Activated CD4-positive, alpha-beta T cell treated with anti-CD3 and anti-CD28 coated beads for 36 hours (primary cell): ENCODE measurements around the gene ATP8B4. TPM values are rescaled to one million over a fixed set of nuclear protein-coding genes. Genes with fewer than 3 reads are reported as not detected.
A peak's percentile ranks its signal among the peaks of the same experiment; 100 is the strongest.
"Not testable (repeated sequence)": the region's sequence is repeated elsewhere in the genome, so short reads cannot be mapped to it uniquely, and the experiment has no call there.

Experiments used
- ATAC-seq: fragments of 200-7000 bp; cut with Tn5 transposase; one replicate; pipeline ENCODE4 v1.10.0; 2021; ENCODE audit warnings: mild to moderate bottlenecking, moderate library complexity
- CTCF ChIA-PET: fragments of 350-600 bp; sonication (Branson Sonifier 250); formaldehyde crosslinking; loops from one replicate; lab custom pipeline; 2021; ENCODE audit warnings: antibody characterized with exemption; lab: Charles Lee
- POLR2A ChIA-PET: fragments of 350-600 bp; sonication (Branson Sonifier 250); formaldehyde crosslinking; loops from one replicate; lab custom pipeline; 2021; ENCODE audit warnings: antibody characterized with exemption, inconsistent platforms; lab: Charles Lee
- DNase-seq: peaks from one replicate; pipeline ENCODE4 v3.0.0-alpha.2; 2020
- H3K27ac Mint-ChIP-seq: one replicate; pipeline ENCODE4 v1.8.0; 2021; ENCODE audit warnings: mixed read lengths
- H3K27me3 Mint-ChIP-seq: one replicate; pipeline ENCODE4 v1.8.0; 2021; ENCODE audit warnings: mixed read lengths
- H3K36me3 Mint-ChIP-seq: one replicate; pipeline ENCODE4 v1.8.0; 2021; ENCODE audit warnings: low read depth, mixed read lengths
- H3K4me1 Mint-ChIP-seq: one replicate; pipeline ENCODE4 v1.8.0; 2021; ENCODE audit warnings: mixed read lengths
- H3K4me3 Mint-ChIP-seq: one replicate; pipeline ENCODE4 v1.8.0; 2021; ENCODE audit warnings: mild to moderate bottlenecking, moderate library complexity, mixed read lengths
- H3K9me3 Mint-ChIP-seq: one replicate; pipeline ENCODE4 v1.8.0; 2021; ENCODE audit warnings: low read depth, mixed read lengths
- intact Hi-C, 2 experiments: fragments of 100-400 bp; cut with DNase I in 1 of 2; cut with micrococcal nuclease in 1 of 2; formaldehyde crosslinking; loops; one replicate each; pipeline versions ENCODE4 v1.14.2 to v1.15.1; 2022 to 2024; cut with DNase I, micrococcal nuclease
- total RNA-seq, 2 experiments: library from RNA; stranded (reverse); gene quantifications; one replicate each; pipeline ENCODE4 v1.2.3, GENCODE V29; 2021

Gene ATP8B4
- total RNA-seq, 2 experiments from 2014 or later: 5.0 to 5.1 TPM

- no peak overlapping the region for H3K4me3 Mint-ChIP-seq
- ATAC-seq: no peak
Observed at GRCh38 chr15:49987198-49987785, 131.7 kb downstream of the ATP8B4 start.

GRCh38 chr15:49986326-49986725 lies 132.7 kb downstream of the ATP8B4 start:
- H3K27me3 Mint-ChIP-seq: no peaks in the 10 kb centered on the region
- ChIA-PET CTCF (no interaction called here), POLR2A (no interaction called here)
- no peaks in the 10 kb centered on the region for H3K36me3 Mint-ChIP-seq
- H3K9me3 Mint-ChIP-seq: no peaks in the 10 kb centered on the region
- intact Hi-C loops: no loop called here
- DNase-seq (no peak), ATAC-seq (no peak)
- H3K4me1 Mint-ChIP-seq: no peaks in the 10 kb centered on the region
- H3K4me3 Mint-ChIP-seq: no peak overlapping the region
- H3K27ac Mint-ChIP-seq: no peak overlapping the region

More at GRCh38 chr15:49987198-49987785, 131.7 kb downstream of the ATP8B4 start:
- no peaks in the 10 kb centered on the region for H3K9me3 Mint-ChIP-seq
- no peaks in the 10 kb centered on the region for H3K4me1 Mint-ChIP-seq
- no peaks in the 10 kb centered on the region for H3K27me3 Mint-ChIP-seq
- intact Hi-C loops: no loop called here
- no peaks in the 10 kb centered on the region for H3K36me3 Mint-ChIP-seq
- no peak for DNase-seq
- ChIA-PET POLR2A (no interaction called here), CTCF (interaction anchor here (0.6 kb wide), 1 partner anchor 17 kb away, joined by 5 read pairs; no protein-coding TSS in a partner anchor)
- H3K27ac Mint-ChIP-seq: no peak overlapping the region

DNA sequence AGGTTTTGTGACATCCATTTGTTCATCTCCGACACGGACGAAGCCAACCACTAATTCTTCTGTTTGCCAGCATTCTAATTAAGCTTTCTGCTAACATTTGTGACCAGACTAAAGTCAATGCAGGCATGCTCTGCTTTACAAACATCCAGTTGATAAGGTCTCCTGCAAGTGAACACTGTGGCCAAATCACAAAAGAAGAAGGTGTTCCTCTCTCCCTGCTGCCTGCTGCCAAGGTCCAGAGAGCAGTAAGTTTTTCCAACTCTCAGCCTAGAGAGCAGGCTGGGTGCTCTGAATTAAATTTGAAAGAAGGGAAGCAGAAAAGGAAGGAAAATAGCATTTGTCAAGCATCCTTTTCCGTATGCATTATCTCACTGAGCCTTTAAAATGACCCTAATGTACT lies 133.6 kb downstream of the ATP8B4 start:
- ATAC-seq (no peak), DNase-seq (no peak)
- H3K36me3 Mint-ChIP-seq: no peaks in the 10 kb centered on the region
- H3K27me3 Mint-ChIP-seq: no peaks in the 10 kb centered on the region
- H3K4me3 Mint-ChIP-seq: no peak overlapping the region
- H3K27ac Mint-ChIP-seq: no peak overlapping the region
- H3K9me3 Mint-ChIP-seq: no peaks in the 10 kb centered on the region
- no peaks in the 10 kb centered on the region for H3K4me1 Mint-ChIP-seq
- intact Hi-C loops: no loop called here
- POLR2A ChIA-PET: no interaction called here
- CTCF ChIA-PET: no interaction called here

GRCh38 chr15:49984436-49984835 lies 134.6 kb downstream of the ATP8B4 start:
- ChIA-PET POLR2A (no interaction called here), CTCF (no interaction called here)
- no peaks in the 10 kb centered on the region for H3K9me3 Mint-ChIP-seq
- no peak overlapping the region for H3K27ac Mint-ChIP-seq
- ATAC-seq: no peak
- DNase-seq: no peak
- intact Hi-C loops: no loop called here
- no peaks in the 10 kb centered on the region for H3K4me1 Mint-ChIP-seq
- H3K27me3 Mint-ChIP-seq: no peaks in the 10 kb centered on the region
- no peaks in the 10 kb centered on the region for H3K36me3 Mint-ChIP-seq
- no peak overlapping the region for H3K4me3 Mint-ChIP-seq

- intact Hi-C loops: no loop called here
- DNase-seq: no peak
- no peak overlapping the region for H3K4me3 Mint-ChIP-seq
- no peak overlapping the region for H3K27ac Mint-ChIP-seq
- H3K9me3 Mint-ChIP-seq: no peaks in the 10 kb centered on the region
- ChIA-PET CTCF (interaction anchor here (0.8 kb wide), 1 partner anchor 10 kb away, joined by 3 read pairs; no protein-coding TSS in a partner anchor), POLR2A (no interaction called here)
- H3K27me3 Mint-ChIP-seq: no peaks in the 10 kb centered on the region
- no peaks in the 10 kb centered on the region for H3K36me3 Mint-ChIP-seq
- no peaks in the 10 kb centered on the region for H3K4me1 Mint-ChIP-seq
- no peak for ATAC-seq
Observed at GRCh38 chr15:49982584-49982983, 136.4 kb downstream of the ATP8B4 start.

DNA sequence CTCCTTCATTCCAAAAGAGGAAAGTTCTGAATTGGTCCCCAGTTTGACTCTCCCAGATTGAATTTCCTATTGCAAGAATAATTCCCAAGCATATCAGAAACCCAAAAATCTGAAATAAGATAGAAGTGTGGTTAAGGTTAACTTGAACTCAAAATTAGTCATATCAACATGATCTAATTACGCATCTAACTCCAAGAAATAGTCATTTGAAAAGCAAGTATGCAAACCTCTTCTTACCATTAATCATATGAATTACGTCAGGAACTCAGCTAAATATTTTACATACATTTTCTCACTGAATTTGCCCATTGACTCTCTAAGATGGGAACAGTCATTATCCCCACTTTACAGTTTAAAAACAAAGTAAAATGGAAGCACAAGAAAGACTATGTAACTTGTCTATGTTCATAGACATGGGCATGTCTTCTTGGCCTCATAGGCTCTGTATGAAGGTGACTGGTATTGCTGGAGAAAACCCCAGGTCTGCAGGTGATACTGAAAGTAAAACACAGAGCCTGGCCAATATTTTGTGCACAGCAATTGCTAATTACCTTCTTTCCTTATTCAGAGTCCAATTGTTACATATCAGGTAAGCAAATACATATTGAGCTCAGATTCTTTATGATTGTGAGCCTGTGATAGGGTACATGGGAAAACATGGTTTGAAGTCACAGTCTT lies 139.2 kb downstream of the ATP8B4 start:
- ATAC-seq (peak; percentile 47), DNase-seq (no peak)
- intact Hi-C loops: no loop called here
- Mint-ChIP-seq H3K4me3 (no peak overlapping the region), H3K27ac (no peak overlapping the region), H3K4me1 (no peaks in the 10 kb centered on the region), H3K9me3 (no peaks in the 10 kb centered on the region), H3K36me3 (no peaks in the 10 kb centered on the region), H3K27me3 (peaks cover 1% of the 10 kb centered on the region)
- CTCF ChIA-PET: no interaction called here
- POLR2A ChIA-PET: no interaction called here

- intact Hi-C loops: no loop called here
- ChIA-PET POLR2A (no interaction called here), CTCF (interaction anchor here (1.0 kb wide), 1 partner anchor 75 kb away, joined by 3 read pairs; no protein-coding TSS in a partner anchor)
- H3K4me1 Mint-ChIP-seq: no peaks in the 10 kb centered on the region
- no peaks in the 10 kb centered on the region for H3K36me3 Mint-ChIP-seq
- H3K4me3 Mint-ChIP-seq: no peak overlapping the region
- H3K27me3 Mint-ChIP-seq: peaks cover 1% of the 10 kb centered on the region
- no peaks in the 10 kb centered on the region for H3K9me3 Mint-ChIP-seq
- ATAC-seq: no peak
- no peak for DNase-seq
- no peak overlapping the region for H3K27ac Mint-ChIP-seq
Observed at GRCh38 chr15:49978121-49978520, 140.9 kb downstream of the ATP8B4 start.

DNA sequence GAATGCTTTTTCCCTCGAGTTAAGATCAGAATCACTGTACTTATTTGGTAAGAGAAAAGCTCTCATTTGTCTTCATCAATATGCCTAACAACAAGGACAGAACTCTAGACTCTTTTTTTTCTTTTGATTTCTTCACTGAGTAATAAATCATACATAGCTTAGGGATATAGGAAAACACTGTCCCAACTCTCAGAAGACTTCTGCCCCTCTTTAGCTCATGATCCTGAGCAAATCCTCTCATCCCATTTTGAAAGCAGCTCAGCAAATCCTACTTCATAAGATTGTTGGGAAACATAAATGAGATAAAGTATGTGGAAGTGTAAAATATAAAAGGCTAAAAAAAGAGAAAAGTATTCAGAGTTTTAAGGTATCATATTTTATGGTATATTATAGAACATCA lies 141.7 kb downstream of the ATP8B4 start:
- CTCF ChIA-PET: interaction anchor here (0.5 to 1.0 kb wide), 2 partner anchors 346 to 970 kb away, joined by 3 read pairs; no protein-coding TSS in a partner anchor
- ATAC-seq (no peak), DNase-seq (no peak)
- Mint-ChIP-seq H3K4me1 (no peaks in the 10 kb centered on the region), H3K27ac (no peak overlapping the region), H3K27me3 (peaks cover 1% of the 10 kb centered on the region), H3K36me3 (no peaks in the 10 kb centered on the region), H3K4me3 (no peak overlapping the region), H3K9me3 (no peaks in the 10 kb centered on the region)
- intact Hi-C loops: no loop called here
- POLR2A ChIA-PET: no interaction called here

- ChIA-PET CTCF (no interaction called here), POLR2A (no interaction called here)
- Mint-ChIP-seq H3K27ac (no peak overlapping the region), H3K9me3 (peaks cover 1% of the 10 kb centered on the region), H3K4me3 (no peak overlapping the region), H3K36me3 (peaks cover 1% of the 10 kb centered on the region), H3K4me1 (no peaks in the 10 kb centered on the region), H3K27me3 (peaks cover 3% of the 10 kb centered on the region)
- DNase-seq (no peak), ATAC-seq (no peak)
- intact Hi-C loops: no loop called here
Observed at GRCh38 chr15:49964551-49964950, 154.5 kb downstream of the ATP8B4 start.

DNA sequence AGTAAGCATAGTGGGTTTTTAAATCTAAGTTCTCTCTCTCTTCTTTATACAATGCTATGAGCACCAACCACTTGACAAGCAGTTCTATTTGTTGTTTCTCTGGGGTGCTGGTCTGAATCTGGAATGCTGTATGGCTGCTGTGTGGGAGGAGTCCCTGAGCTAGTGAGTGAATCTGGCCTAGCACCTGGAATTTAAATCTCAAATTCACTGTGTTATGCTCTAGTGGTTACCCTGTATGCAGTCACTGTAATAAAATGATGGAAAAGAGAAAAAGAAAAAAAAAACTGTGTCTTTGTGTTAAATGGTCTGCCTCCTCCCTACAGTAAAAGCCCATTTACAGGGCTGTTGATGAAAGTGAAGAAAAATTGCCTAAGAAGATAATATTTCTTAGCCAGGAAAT lies 155.0 kb downstream of the ATP8B4 start:
- Mint-ChIP-seq H3K4me1 (no peaks in the 10 kb centered on the region), H3K27ac (no peak overlapping the region), H3K27me3 (peaks cover 3% of the 10 kb centered on the region), H3K36me3 (peaks cover 1% of the 10 kb centered on the region), H3K9me3 (peaks cover 1% of the 10 kb centered on the region), H3K4me3 (no peak overlapping the region)
- ChIA-PET POLR2A (interaction anchor here (0.6 kb wide), 1 partner anchor 142 kb away, joined by 4 read pairs; no protein-coding TSS in a partner anchor), CTCF (no interaction called here)
- no peak for DNase-seq
- ATAC-seq: no peak
- intact Hi-C loops: no loop called here

GRCh38 chr15:49963033-49963772 lies 155.8 kb downstream of the ATP8B4 start:
- H3K4me3 Mint-ChIP-seq, H3K36me3 Mint-ChIP-seq, H3K4me1 Mint-ChIP-seq, ATAC-seq, intact Hi-C loops, H3K27ac Mint-ChIP-seq, H3K9me3 Mint-ChIP-seq, H3K27me3 Mint-ChIP-seq, DNase-seq, CTCF ChIA-PET: not testable (repeated sequence)
- POLR2A ChIA-PET: interaction anchor here (0.6 kb wide), 1 partner anchor 143 kb away, joined by 4 read pairs; no protein-coding TSS in a partner anchor
